HPDE6-E6E7 (cell line): ENCODE results near the gene NXPE3.
A peak's percentile ranks its signal among the peaks of the same experiment; 100 is the strongest.

ENCODE experiments used
- DNase-seq: peaks from one replicate; pipeline ENCODE4 v3.0.0; 2011; ENCODE audit warnings: missing footprints; ENCODE audit errors: extremely low spot score

Gene NXPE3

DNA sequence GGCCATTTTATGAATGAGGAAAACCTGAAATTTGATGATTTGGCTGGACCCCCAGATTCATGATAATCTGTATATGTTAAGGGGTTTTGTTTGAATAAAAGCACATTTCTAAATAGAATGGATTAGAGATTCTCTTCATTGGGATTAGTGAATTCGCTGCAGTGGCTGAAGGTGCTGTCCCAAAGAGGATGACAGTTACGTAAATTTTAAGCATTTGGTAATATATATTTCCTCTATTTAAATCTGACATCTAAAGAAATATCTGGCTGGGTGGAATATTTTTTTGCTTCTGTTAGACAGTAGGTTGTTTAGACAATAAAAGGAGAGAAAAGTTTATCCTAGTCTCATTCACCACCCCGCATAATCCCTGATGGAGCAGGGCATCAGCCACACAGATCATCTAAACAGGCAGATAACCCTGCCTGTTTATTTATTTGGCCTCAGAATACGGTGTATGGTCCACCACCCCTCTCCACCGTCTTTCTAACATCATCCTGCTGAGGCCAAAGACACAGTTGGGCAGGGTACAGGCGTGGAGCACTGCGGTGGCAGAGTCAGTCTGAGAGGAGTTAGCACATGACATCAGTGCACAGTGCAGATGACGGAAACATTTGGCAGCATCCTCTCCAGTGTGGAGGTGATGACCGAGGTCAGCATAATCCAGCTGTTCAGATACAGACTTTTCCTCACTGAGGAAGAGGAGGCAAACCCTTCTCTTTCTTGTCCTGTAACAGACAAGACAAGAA lies 49.9 kb downstream of the NXPE3 start:
- DNase-seq, result no peak

DNA sequence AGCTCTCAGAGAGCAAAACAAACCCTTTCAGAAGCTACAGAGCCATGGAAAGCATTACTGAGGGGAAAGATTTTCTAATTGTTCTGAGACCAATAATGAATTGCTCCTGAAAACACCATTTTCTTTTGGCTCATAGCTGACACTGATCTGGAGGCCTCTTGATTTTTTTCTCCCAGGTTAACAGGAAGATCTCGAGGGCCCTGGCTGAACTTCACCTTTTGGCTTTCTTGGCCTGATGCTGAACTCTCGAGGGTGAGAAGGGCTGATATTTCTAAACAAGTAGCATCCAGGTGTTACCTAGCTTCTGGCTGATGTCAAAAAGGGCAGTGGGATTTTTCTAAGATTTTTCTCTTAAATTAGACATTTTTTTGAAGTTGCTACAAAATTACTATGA lies 50.4 kb downstream of the NXPE3 start:
- DNase-seq, result no peak

DNA sequence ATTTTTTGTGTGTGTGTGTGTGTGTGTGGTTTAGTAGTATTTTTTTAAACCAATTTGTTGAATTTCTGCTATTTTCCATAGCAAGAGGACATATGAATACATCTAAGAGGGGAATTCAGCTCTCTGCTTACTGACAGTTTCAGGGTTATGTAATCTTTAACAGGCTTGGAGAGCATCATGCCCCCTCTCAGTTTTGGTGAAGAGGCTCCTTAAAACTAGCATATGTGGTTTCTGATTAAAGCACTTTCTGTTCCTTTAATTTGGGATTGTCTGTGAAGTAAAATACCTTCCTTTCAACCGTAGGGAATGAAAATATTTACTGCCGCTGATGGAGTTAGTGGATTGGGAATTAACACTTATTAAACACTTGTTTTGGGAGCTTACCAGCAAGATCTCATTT lies 50.9 kb downstream of the NXPE3 start:
- DNase-seq, result no peak

DNA sequence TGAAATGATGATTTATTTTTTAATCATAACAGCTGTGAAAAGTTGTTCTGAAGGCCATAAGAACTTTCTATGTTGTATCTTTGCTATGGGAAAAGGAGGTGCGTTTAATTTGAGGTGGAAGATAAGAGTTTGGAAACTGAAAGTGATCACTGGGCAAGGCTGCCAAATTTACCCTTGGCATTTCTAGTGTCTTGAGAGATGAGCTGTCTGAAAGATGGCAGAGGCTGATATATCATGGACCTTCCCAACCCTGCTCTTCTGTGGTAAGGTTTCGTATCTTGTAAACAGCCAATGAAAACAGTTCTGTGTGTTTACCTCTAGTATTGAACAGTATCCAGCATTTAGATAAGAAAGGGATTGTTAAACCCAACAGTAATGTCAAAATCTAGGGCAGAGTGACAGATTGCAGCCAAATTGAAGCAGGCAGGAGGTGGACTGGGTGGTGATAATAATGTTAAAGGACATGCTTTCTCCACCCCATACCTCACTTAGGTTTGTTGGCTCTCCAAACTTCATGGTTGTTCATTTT lies 54.5 kb downstream of the NXPE3 start:
- no peak for DNase-seq

DNA sequence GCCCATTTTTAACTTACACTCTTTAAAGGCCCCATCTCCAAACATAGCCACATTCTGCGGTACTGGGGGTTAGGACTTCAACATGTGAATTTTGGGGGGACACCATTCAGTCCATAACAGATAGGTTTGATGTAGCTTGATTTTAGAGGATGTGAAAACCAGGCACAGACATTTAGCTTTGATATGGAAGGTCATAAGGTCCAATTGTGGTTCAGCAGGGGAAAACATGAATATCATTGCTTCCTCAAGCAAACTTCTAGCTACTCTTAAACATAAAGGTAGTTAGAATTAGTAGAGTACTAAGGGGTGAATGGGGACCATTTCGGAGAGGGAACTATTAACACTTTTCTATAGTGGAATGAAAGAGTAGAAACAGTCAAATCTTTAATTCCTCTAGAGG lies 56.7 kb downstream of the NXPE3 start:
- no peak for DNase-seq

DNA sequence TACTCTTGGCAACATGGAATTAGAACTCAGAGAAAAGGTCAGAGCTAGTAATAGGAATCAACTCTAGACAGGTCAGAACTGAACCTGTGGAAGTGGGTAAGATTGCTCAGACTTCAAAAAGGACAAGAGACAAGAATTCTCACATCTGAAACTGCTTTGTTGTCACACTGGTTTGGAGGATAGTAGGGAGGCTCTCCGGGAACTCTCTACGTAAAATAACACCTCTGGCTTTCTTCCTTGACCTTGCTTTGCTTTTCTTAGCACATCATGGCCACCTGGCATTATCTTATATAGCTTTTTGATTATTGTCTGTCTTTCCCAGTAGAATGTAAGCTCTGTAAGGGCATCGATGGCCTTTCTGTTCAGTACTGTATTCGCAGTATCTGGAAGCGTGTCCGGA lies 57.1 kb downstream of the NXPE3 start:
- DNase-seq, result no peak

DNA sequence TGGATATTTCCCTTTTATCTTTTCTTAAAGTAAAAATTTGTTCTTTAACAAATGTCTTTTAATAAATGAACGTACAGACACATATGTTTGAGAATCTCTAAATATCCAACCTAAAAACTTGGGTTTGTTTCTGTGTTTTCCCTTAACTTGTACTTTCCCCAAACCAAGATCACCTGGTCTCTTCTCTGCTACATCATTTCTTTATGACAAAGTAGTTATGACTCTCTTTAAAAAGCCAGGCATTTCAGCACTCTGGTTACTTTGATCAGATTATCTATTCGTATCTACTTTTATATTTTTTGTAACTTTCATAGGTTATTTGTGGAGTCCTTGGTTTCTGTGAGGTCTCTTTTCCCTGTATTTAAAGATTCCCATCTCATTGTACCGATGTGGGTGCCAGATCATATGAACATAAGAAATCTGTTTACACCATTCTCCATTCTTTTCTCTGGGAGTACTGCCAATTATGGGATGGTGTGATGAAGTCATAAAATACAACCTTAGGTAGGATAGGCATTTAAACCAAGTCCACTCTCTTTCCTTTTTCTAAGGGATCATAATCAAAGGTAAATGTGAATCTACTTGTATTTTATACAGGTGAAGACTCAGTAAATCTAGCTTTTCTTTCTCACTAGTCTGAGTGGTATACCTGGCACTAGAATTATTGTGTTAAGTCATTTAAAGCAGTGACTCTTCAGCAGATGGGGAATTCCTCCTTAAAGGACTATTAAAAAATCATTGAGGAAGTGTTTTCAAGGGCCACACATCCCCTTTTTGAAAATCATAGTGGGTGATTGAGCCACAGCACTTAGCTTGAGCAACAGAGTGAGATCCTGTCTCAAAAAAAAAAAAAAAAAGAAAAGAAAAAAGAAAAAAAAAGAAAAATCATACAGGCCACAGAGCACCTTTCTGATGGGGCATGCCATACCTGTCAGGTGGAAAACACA lies 57.9 kb downstream of the NXPE3 start:
- DNase-seq, result no peak

DNA sequence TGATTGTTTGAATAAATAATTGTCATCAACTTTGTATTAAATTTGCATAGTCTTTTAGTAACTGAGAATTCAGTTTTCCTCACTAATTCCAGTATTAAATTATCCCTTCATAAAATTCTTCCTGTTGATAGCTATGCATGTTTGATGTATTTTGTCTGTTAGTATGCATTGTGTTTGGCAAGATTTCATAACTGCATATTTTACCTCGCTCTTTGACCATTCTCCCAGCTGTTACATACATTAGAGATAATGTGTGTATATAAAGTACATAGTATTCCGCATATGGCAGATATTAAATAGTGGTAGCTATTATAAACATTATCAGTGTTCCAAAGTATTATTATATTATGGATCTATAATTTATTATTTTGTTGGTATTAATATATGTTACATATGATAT lies 59.7 kb downstream of the NXPE3 start:
- DNase-seq, result no peak

DNA sequence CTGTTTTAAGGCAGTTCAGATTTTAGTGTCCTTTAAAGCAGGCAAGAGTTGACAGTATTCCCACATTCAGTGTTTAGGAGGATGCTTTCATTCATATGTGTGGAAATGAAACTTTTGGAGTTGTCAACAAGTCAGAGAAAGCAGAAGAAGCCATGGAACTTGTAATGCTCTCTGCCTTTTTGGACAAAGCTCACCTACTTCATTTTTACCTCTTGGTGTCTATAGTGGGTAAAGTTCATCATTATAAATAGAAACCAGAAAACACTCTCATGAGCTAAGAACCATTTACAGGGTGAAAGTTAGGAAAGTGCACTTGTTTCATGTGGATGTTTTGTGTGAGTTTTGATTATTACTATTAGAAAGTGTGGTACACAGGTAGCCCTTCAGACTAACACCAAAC lies 61.1 kb downstream of the NXPE3 start:
- DNase-seq, result no peak

DNA sequence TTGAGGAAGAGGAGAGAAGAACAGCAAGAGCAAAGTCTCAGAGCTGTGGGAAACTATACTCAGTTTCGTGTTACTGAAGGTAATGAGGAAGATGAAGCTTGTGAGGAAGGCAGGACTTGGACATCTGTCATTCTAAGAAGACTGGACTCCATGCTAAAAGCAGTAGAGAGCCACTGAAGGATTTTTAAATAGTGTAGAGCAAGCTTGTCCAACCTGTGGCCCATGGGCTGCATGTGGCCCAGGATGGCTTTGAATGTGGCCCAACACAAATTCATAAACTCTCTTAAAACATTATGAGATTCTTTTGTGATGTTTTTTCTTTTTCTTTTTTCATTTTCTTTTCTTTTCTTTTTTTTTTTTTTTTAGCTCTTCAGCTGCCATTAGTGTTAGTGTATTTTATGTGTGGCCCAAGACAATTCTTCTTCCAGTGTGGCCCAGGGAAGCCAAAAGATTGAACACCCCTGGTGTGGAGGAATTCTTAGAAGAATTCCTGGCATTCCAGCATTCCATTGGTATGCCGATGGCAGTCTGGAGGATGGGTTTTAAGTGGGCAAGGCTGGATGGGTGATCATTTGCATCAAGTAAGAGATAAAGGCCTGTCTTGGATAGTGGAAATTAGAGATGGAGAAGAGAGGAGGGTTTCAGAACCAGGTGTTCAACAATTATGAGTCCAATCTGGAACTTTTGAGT lies 63.4 kb downstream of the NXPE3 start:
- no peak for DNase-seq

DNA sequence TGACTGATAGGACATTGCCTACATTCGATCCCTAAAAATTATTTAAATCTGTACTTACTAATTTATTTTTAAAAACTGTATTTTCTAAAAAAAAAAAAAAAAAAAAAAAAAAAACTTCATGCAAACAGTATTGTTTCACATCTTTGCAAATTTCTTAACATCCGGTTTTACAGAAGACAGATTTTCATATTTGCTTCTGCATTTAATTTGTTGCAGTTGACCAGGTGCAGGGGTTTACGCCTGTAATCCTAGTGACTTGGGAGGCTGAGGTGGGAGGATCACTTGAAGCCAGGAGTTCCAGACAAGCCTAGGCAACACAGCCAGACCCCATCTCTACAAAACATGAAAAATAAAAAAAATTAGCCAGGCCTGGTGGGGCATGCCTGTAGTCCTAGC lies 63.9 kb downstream of the NXPE3 start:
- no peak for DNase-seq

DNA sequence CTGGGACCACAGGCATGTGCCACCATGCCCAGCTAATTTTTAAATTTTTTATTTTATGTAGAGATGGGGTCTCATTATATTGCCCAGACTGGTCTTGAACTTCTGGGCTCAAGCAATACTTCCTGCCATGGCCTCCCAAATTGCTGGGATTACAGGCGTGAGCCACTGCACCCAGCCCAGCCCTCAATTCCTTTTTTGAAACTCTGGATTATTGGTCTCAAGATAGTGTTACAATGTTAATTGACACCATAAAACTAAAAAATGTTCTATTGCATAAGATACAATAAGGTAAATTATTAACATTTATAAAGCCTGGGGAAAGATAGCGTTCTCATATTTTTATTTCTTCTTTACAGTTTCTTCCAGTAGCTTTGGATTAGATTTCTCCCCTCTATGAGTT lies 66.4 kb downstream of the NXPE3 start:
- no peak for DNase-seq

DNA sequence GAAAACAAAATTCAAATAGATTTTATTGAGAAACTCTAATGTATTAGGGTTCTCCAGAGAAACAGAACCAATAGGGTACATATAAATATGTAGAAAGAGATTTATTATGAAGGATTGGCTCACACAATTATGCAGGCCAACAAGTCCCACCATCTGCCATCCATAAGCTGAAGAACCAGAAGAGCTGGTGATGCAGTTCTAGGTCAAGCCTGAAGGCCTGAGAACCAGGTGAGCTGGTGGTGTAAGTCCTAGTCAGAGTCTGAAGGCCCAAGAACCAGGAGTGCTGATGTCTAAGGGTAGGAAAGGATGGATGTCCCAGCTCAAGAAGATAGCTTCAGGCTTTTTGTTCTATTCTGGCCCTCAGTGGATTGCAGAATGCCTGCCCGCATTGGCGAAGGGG lies 67.7 kb downstream of the NXPE3 start:
- DNase-seq, result no peak

DNA sequence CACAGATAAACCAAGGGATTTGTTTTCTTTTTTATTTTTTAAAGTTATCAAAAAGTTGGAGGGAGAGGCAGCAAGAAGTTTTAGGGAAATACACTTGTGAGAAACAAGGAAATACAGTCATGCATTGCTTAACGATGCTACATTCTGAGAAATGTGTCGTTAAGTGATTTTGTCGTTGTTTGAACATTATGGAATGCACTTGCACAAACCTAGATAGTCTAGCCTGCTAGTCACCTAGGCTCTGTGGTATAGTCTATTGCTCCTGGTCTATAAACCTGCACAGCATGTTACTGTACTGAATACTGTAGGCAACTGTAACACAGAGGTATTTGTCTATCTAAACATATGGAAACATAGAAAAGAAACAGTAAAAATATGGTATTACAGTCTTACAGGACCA lies 68.3 kb downstream of the NXPE3 start:
- DNase-seq, result no peak

DNA sequence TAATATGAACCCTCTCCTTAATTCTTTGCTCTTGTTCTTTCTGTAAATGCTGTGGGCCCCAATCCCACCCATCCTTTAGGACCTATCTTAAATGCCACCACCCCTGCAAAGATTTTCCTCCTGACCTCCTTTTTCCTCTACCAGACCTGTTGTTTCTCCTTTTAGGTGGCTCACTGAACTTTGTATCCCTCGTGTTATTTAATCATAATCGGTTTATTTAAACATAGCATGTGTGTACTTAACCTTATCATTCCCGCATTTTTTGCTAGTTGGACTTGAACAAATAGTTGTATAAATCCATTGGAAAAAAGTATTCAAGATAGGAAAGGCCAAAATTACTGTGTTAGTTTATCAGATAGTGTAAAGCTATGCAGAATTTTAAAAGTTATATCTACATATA lies 69.3 kb downstream of the NXPE3 start:
- DNase-seq, result no peak

DNA sequence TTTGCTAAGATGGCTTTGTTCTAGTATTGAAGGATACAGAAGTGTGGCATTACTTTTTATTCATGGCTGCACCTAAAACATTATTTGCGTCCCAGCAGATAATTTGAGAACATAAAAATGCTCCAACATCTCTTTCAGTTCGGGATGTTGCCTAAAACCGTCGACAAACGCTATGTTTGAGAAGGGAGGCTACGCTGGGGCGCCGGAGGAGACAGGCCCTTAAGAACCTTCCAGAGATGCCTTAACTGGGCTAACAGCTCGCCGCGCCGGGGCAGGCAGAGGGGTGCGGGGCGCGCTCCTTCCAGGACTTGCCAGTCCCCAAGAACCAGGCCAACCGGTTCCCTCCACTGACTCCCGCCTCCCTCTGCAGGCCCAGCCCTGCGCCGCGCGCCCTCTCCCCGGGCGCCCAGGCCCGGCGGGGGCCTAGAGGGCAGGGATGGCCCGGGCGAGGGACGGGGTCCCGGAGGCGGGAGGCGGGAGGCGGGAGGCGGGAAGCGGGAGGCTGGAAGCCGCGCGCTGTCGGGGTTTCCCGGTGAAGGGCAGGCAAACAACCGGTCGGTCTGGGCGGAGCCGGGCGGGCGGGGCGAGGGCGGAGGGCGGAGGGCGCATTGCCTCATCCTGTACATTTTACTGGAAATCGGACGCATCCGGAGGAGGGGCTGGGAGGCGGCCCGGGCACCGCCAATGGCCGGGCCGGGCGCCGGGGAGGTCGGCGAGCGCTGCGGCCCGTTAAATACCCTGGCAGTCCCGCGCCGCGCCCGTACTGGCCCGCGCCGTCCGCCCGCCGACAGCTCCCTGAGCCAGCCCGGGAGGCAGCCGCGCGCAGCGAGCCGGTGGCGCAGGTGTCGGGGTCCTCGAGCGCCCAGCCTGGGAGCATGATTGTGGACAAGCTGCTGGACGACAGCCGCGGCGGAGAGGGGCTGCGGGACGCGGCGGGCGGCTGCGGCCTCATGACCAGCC lies 70.0 kb downstream of the NXPE3 start, which contains the start of gene NFKBIZ:
Gene NFKBIZ, plus strand, starts transcription at position 761 of the 960 bp plus-strand sequence. Its CDS starts 115 bp downstream, at position 876.
- DNase-seq, result peak; percentile 89

DNA sequence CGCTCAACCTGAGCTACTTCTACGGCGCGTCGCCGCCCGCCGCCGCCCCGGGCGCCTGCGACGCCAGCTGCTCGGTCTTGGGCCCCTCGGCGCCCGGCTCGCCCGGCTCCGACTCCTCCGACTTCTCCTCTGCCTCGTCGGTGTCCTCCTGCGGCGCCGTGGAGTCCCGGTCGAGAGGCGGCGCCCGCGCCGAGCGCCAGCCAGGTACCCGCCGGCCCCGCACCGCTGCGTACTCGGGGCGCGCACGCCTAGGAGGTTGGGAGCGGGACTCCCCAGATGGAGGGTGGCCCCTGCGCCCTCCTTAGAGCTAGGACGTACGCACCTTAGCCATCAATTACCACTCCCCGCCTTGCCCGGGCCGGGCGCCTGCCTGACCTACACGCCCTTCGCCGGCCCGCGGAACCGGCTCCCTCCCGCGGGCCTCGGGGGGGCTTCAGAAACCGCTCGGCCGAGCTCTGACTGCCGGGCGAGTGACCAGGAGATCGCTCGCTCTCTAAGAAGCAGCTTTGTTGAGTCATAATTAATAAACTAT lies 70.8 kb downstream of the NXPE3 start:
- DNase-seq, result no peak

DNA sequence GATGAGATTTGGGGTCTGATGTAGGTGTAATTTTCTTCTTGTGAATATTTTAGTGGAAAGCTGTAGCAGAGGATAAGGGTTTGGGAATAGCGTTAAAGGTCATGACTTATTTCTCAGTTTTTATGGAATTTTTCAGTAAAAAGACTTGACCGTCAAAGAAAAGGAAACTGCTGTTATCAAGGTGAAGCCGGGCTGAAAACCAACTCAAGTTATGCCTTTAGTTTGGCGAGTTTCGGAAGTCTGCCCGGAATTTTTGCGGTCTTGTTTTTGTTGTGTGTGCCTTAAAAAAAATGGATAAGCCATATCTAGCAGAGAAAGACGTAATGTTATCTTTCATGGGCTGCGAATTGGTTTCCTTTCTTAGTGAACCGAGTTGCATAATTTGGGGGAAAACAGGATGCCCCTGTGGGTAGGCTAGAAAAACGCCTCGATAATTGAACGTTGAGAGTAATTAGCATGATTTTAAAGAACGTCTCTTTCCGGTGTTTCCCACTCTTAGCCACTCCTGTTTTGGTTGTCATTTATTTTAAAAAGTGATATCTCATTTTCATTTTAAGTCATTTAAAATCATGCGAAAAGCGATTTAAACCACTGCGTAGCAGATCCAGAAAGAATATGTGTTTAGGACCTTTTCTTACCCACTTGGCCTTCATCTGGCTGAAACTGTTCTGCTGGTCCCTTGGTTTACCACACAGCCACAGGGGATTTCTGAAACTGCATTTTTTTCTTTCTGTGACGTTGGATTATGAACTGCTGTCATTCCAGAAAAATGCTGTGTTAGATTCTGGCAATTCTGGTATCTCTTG lies 71.4 kb downstream of the NXPE3 start:
- DNase-seq, result no peak

DNA sequence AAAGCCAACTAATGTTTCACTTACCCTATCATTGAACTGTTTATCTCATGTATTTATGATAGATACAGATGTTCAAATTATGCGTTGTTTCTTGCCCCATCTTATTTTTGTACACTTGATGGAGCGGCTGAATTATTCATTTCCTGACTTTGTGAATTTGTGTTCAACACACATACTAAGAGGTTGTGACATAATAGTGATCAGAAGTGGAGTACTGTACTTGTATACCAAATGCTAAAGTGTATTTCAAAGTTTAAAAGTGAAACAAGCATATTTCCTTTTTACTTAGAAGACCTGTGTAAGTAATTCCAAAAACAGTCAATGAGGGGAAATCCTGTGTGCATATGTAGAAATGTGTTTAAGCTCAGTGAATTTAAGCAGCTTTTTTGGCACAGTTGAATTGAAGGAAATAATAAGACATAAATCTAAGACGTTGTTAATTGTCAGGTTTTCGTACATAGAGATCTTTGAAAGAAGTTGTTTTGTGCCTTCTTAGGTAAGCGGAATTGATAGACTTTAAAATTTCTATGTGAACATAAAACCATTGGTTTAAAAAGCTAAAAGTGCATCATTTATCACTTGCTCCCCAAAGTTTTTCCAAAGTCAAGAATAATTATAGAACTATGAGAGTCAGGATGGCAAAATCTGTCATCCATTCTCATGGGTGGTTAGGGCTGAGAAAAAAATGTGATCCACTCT lies 72.2 kb downstream of the NXPE3 start:
- DNase-seq, result no peak
